Retinal pigment epithelial cell (primary cell): ENCODE results near the gene XRCC1.

ENCODE experiments used
- DNase-seq: peaks from one replicate; pipeline ENCODE4 v3.0.0-alpha.2; 2010; ENCODE audit warnings: low read depth
- H3K4me3 ChIP-seq: 2 replicates; pipeline ENCODE4 v1.5.1; 2011; ENCODE audit warnings: mild to moderate bottlenecking, low read length, control low read depth, moderate library complexity
- CTCF ChIP-seq: conservative IDR thresholded peaks from 2 replicates; pipeline ENCODE4 v1.5.1; 2011; ENCODE audit warnings: low read depth, low read length, control low read depth, inconsistent platforms

XRCC1 gene

DNA sequence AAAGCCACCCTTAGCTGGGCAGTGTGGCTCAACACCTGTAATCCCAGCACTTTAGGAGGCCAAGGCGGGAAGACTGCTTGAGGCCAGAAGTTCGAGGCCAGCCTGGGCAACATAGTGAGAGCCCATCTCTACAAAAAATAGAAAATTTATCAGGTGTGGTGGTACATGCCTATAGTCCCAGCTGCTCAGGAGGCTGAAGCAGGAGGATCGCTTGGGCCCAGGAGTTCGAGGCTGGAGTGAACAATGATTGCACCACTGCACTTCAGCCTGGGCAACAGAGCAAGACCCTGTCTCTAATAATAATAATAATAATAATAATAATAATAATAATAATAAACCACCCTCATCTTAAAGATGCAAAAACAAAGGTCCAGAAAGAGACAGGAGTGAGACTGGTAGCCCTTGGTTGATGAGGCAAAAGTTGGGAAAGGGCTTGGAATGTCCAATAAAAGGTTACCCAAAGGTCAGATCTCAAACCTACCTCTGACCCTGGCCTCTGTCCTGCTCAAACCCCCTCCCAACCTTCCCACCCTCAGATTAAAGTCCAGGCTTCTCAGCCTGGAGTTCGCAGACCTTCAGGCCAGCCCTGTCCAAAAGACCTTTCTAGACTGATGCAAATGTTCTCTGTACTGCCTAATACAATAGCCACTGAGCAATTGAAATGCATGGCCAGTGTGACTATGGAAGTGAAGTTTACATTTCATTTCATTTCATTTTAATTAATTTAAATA is 33.2 kb downstream of the XRCC1 start:
- H3K4me3 ChIP-seq: no peak overlapping the region
- DNase-seq: no peak
- TF ChIP-seq CTCF: no peak

DNA sequence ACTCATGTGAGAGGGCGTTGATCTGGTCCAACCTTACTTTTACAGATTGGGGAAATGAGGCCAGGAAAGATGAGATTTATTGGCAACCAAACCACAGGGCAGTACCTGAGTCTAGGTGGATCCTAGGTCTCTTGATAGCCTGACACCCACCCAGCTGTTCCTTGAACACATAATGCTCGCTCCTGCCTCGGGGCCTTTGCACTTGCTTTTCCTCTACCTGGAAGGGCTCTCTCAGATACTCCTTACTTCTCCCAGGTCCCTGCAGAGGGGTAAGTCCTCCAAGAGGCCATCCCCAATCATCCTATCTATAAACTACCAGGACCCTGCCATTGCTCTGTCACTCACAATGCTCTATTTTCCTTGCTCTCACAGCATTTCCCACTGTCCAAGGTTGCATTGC is 34.9 kb downstream of the XRCC1 start:
- H3K4me3 ChIP-seq: no peak overlapping the region
- no peak for DNase-seq
- TF ChIP-seq CTCF: no peak

DNA sequence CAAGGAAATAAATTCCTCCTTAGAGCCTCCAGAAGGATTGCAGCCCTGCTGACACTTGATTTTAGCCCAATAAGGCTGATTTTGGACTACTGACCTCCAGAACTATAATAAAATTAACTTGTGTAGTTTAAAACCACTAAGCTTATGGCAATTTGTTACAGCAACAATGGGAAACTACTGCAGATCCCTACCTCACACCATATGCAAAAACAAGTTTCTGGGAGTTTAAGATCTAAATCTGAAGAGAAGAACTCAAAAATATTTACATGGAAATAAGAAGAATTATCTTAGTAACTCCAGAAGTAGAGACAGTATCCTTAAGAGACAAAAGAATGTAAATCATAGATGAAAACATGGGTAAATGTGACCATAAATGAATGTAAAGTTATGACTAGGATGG is 36.4 kb downstream of the XRCC1 start:
- no peak for DNase-seq
- H3K4me3 ChIP-seq: no peak overlapping the region
- no peak for TF ChIP-seq CTCF

GRCh38 chr19:43534816-43535761 is 40.2 kb downstream of the XRCC1 start:
- DNase-seq: no peak
- H3K4me3 ChIP-seq: no peak overlapping the region
- peak; percentile 74 for TF ChIP-seq CTCF

DNA sequence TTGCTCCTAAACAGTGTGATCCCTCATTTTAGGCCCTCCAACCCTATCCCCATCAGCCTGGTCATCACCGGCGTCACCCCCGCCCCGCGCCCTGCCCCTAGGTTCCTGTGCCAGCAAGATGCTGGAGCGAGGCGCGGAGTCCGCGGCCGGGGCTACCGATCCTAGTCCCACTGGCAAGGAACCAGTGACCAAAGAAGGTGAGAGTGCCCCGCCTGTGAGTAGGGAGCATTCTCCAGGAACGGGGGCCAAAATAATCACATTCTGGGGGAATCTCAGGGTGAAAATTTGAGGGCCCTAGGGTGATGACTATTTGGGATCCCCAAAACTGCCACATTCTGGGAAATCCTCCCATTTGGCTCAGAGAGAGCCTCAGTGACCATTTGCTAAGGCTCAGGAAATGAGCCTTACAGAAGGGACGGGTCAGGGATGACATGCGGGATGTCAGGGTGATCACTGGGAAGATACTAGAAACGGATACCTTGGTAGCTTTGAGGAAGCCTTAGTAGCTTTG is 41.0 kb downstream of the XRCC1 start:
- TF ChIP-seq CTCF: no peak
- peak overlapping the region; percentile 44 for H3K4me3 ChIP-seq
- DNase-seq: no peak

GRCh38 chr19:43533546-43534304 is 41.6 kb downstream of the XRCC1 start:
- H3K4me3 ChIP-seq: peak overlapping the region; percentile 44
- DNase-seq: peak; percentile 99

More at GRCh38 chr19:43533546-43534304, 41.6 kb downstream of the XRCC1 start:
- TF ChIP-seq CTCF: no peak
